ENCODE measurements around the gene ANKS1B.

- TF ChIP-seq CTCF (conservative IDR thresholded peaks at IDR 0.05; ENCODE audit: low read depth, low read length) (no peak), POLR2A (IDR thresholded peaks at IDR 0.05; ENCODE audit: low read depth, low read length) (no peak), MAZ (IDR thresholded peaks at IDR 0.05; ENCODE audit: borderline replicate concordance, low read depth, low read length) (no peak), RAD21 (IDR thresholded peaks at IDR 0.05; ENCODE audit: low read length) (no peak), MXI1 (IDR thresholded peaks at IDR 0.05; ENCODE audit: borderline replicate concordance, low read depth, low read length) (no peak), RFX5 (IDR thresholded peaks at IDR 0.05; ENCODE audit: low read depth, low read length) (no peak), CHD1 (IDR thresholded peaks at IDR 0.05; ENCODE audit: low read depth, low read length) (no peak), FOS (IDR thresholded peaks at IDR 0.05; ENCODE audit: low read depth, low read length) (no peak), SMC3 (IDR thresholded peaks at IDR 0.05; ENCODE audit: low read depth, low read length) (no peak), USF2 (IDR thresholded peaks at IDR 0.05; ENCODE audit: low read depth, low read length) (no peak)
- TF ChIP-seq, protein P1, sequence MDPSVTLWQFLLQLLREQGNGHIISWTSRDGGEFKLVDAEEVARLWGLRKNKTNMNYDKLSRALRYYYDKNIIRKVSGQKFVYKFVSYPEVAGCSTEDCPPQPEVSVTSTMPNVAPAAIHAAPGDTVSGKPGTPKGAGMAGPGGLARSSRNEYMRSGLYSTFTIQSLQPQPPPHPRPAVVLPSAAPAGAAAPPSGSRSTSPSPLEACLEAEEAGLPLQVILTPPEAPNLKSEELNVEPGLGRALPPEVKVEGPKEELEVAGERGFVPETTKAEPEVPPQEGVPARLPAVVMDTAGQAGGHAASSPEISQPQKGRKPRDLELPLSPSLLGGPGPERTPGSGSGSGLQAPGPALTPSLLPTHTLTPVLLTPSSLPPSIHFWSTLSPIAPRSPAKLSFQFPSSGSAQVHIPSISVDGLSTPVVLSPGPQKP (IDR thresholded peaks at IDR 0.05; ENCODE audit: borderline replicate concordance, low read depth, low read length): no peak
Measured at GRCh38 chr12:99861731-99862130, 123.0 kb downstream of the ANKS1B start.

Data from IMR-90 (cell line).